Natural killer cell (primary cell): ENCODE results near the gene TARP.

Experiments
- ATAC-seq, 3 donors: fragments of 150-1000 bp in 2 of 3; fragments of 200-7000 bp in 1 of 3; cut with Tn5 transposase; 1 replicate in 1 of 3; 2 replicates in 2 of 3; pipeline ENCODE4 v1.10.0; 2021; ENCODE audit warnings: mild to moderate bottlenecking in 2 of 3, moderate library complexity in 2 of 3
- DNase-seq, 2 donors: peaks; one replicate each; pipeline versions ENCODE4 v3.0.0 to v3.0.0-alpha.2; 2013 to 2021; ENCODE audit warnings: mixed read lengths in 1 of 2
- H3K27ac ChIP-seq: one replicate; pipeline ENCODE4 v1.5.1; 2013; ENCODE audit warnings: mild to moderate bottlenecking, low read length
- H3K27me3 ChIP-seq: one replicate; pipeline ENCODE4 v1.6.1; 2013; ENCODE audit warnings: low read length; ENCODE audit not compliant: control insufficient read depth, insufficient read depth
- H3K36me3 ChIP-seq: one replicate; pipeline ENCODE4 v1.6.1; 2013; ENCODE audit warnings: low read length; ENCODE audit not compliant: control insufficient read depth, insufficient read depth
- H3K4me1 ChIP-seq: one replicate; pipeline ENCODE4 v1.6.1; 2013; ENCODE audit warnings: low read length; ENCODE audit not compliant: control insufficient read depth, insufficient read depth
- H3K4me3 ChIP-seq: one replicate; pipeline ENCODE4 v1.5.1; 2013; ENCODE audit warnings: low read length
- H3K9me3 ChIP-seq: one replicate; pipeline ENCODE4 v1.6.1; 2013; ENCODE audit warnings: low read length; ENCODE audit not compliant: control insufficient read depth, insufficient read depth
- H3K27ac Mint-ChIP-seq, 2 donors: one replicate each; pipeline ENCODE4 v1.8.0; 2022; ENCODE audit warnings: mild to moderate bottlenecking in 2 of 2, mixed read lengths in 2 of 2, moderate library complexity in 1 of 2
- H3K27me3 Mint-ChIP-seq, 2 donors: one replicate each; pipeline ENCODE4 v1.8.0; 2022; ENCODE audit warnings: low read depth in 2 of 2, mixed read lengths in 2 of 2
- H3K36me3 Mint-ChIP-seq: one replicate; pipeline ENCODE4 v1.8.0; 2022; ENCODE audit warnings: mixed read lengths
- H3K4me1 Mint-ChIP-seq, 2 donors: one replicate each; pipeline ENCODE4 v1.8.0; 2022; ENCODE audit warnings: mixed read lengths in 2 of 2
- H3K4me3 Mint-ChIP-seq: one replicate; pipeline ENCODE4 v1.8.0; 2022; ENCODE audit warnings: mild to moderate bottlenecking, moderate library complexity, mixed read lengths
- H3K9me3 Mint-ChIP-seq, 2 donors: one replicate each; pipeline ENCODE4 v1.8.0; 2022; ENCODE audit warnings: mixed read lengths in 2 of 2
- CTCF ChIP-seq: fragments of 200-600 bp; IDR thresholded peaks from one replicate; pipeline ENCODE4 v1.8.0; 2022; ENCODE audit warnings: antibody characterized with exemption
- WGBS: methylation state at CpG from one replicate; pipeline ENCODE4 v1.1.7; 2013; ENCODE audit warnings: missing lambda C conversion rate; ENCODE audit not compliant: insufficient coverage; 5-methylcytosine and 5-hydroxymethylcytosine counted together
- intact Hi-C: fragments of 100-400 bp; cut with micrococcal nuclease; formaldehyde crosslinking; loops from one replicate; pipeline ENCODE4 v1.14.2; 2022

The TARP gene

GRCh38 chr7:38280707-38281106, 7.3 kb upstream of the TARP start:
- no peak for TF ChIP-seq CTCF
- intact Hi-C loops: loop anchor here (1.0 to 5.0 kb wide), 3 partner anchors 15 to 52 kb away; no protein-coding TSS in a partner anchor
- Mint-ChIP-seq H3K27me3 (no peaks in the 10 kb centered on the region), H3K36me3 (peaks cover 7% of the 10 kb centered on the region), H3K9me3 (no peaks in the 10 kb centered on the region), H3K4me3 (peak overlapping the region; percentile 79), H3K27ac (peak overlapping the region; percentile 96 to 100), H3K4me1 (peaks cover 88 to 95% of the 10 kb centered on the region in 2 donors)
- no peaks in the 10 kb centered on the region for H3K36me3 ChIP-seq
- 14% methylated on average over 2 of the region's 3 CpGs for WGBS
- no peak overlapping the region for H3K4me3 ChIP-seq
- DNase-seq (peak; percentile 32 to 56), ATAC-seq (peak; percentile 73 to 91 (median 89))
- H3K27ac ChIP-seq: peak overlapping the region; percentile 100
- no peaks in the 10 kb centered on the region for H3K9me3 ChIP-seq
- peaks cover 57% of the 10 kb centered on the region for H3K4me1 ChIP-seq
- H3K27me3 ChIP-seq: no peaks in the 10 kb centered on the region

GRCh38 chr7:38280000-38280399, 6.6 kb upstream of the TARP start:
- TF ChIP-seq CTCF: no peak
- intact Hi-C loops: loop anchor here (2.0 to 5.0 kb wide), 3 partner anchors 21 to 52 kb away; no protein-coding TSS in a partner anchor
- H3K27me3 ChIP-seq: no peaks in the 10 kb centered on the region
- no peaks in the 10 kb centered on the region for H3K9me3 ChIP-seq
- peaks cover 52% of the 10 kb centered on the region for H3K4me1 ChIP-seq
- peak overlapping the region; percentile 79 for H3K4me3 Mint-ChIP-seq
- peak overlapping the region; percentile 100 for H3K27ac ChIP-seq
- peaks cover 85 to 98% of the 10 kb centered on the region in 2 donors for H3K4me1 Mint-ChIP-seq
- peaks cover 7% of the 10 kb centered on the region for H3K36me3 Mint-ChIP-seq
- ATAC-seq: no peak
- no peaks in the 10 kb centered on the region for H3K27me3 Mint-ChIP-seq
- no peak overlapping the region for H3K4me3 ChIP-seq
- no peaks in the 10 kb centered on the region for H3K36me3 ChIP-seq
- DNase-seq: no peak
- peak overlapping the region; percentile 96 to 100 for H3K27ac Mint-ChIP-seq
- WGBS: no CpG with 5 or more reads among the region's 1 CpG
- H3K9me3 Mint-ChIP-seq: no peaks in the 10 kb centered on the region

- Mint-ChIP-seq H3K4me3 (peak overlapping the region; percentile 98), H3K27me3 (no peaks in the 10 kb centered on the region), H3K36me3 (peaks cover 7% of the 10 kb centered on the region), H3K4me1 (peaks cover 51 to 79% of the 10 kb centered on the region in 2 donors), H3K27ac (peak overlapping the region; percentile 96 to 100), H3K9me3 (no peaks in the 10 kb centered on the region)
- DNase-seq (no peak), ATAC-seq (no peak)
- Histone ChIP-seq H3K27me3 (no peaks in the 10 kb centered on the region), H3K27ac (peak overlapping the region; percentile 100), H3K4me1 (peaks cover 27% of the 10 kb centered on the region), H3K9me3 (no peaks in the 10 kb centered on the region), H3K4me3 (peak overlapping the region; percentile 76), H3K36me3 (peaks cover 6% of the 10 kb centered on the region)
- WGBS: 21% methylated on average over 4 of the region's 6 CpGs
- TF ChIP-seq CTCF: no peak
- intact Hi-C loops: no loop called here
Observed at GRCh38 chr7:38276096-38276877, 2.9 kb upstream of the TARP start.
